HG02840 (cell line): ENCODE results near the gene RETN.
"Not testable (repeated sequence)": the region's sequence is repeated elsewhere in the genome, so short reads cannot be mapped to it uniquely, and the experiment has no call there.

Experiments used
- ATAC-seq: cut with Tn5 transposase; IDR thresholded peaks from one replicate; pipeline ENCODE4 v1.9.1; 2021; ENCODE audit warnings: mild to moderate bottlenecking, moderate library complexity, moderate number of reproducible peaks; ENCODE audit not compliant: unreplicated experiment, low FRiP score

RETN gene

GRCh38 chr19:7637374-7638256, 31.2 kb upstream of the RETN start:
- ATAC-seq = no peak

DNA sequence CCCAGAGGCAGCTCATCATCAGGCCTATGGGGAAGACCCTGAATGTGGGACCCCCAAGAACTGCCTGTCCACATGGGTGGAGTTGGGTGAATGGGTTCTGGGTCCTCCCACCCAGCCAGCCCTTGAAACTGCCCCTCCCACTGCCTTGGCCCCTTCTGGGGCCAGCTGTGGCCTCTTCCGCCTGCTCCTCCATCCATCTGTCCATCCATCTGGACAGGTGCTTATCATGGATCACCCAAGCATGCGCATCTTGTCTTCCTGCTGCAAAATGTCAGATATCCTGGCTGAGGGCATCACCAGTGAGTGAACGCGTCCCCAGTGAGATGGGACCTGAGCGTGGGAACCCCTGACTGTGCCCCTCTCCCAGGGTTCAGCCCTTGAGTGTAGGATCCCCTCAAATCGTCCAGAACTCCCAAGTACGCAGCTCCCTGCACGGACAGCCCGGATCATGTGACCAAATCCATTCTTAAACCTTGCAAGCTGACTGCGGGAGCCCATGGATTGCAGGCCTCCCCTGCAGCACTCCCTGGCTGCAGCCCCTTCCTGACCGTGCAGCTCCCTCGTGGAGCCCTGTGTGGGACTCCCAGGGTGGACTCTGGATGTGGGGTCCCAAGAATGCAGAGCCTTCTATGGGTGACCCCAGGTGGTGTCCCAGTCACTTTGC, 29.9 kb upstream of the RETN start:
- no peak for ATAC-seq

- ATAC-seq = no peak
Observed at GRCh38 chr19:7639863-7640348, 28.9 kb upstream of the RETN start.

GRCh38 chr19:7640803-7641202, 28.0 kb upstream of the RETN start:
- ATAC-seq = no peak

DNA sequence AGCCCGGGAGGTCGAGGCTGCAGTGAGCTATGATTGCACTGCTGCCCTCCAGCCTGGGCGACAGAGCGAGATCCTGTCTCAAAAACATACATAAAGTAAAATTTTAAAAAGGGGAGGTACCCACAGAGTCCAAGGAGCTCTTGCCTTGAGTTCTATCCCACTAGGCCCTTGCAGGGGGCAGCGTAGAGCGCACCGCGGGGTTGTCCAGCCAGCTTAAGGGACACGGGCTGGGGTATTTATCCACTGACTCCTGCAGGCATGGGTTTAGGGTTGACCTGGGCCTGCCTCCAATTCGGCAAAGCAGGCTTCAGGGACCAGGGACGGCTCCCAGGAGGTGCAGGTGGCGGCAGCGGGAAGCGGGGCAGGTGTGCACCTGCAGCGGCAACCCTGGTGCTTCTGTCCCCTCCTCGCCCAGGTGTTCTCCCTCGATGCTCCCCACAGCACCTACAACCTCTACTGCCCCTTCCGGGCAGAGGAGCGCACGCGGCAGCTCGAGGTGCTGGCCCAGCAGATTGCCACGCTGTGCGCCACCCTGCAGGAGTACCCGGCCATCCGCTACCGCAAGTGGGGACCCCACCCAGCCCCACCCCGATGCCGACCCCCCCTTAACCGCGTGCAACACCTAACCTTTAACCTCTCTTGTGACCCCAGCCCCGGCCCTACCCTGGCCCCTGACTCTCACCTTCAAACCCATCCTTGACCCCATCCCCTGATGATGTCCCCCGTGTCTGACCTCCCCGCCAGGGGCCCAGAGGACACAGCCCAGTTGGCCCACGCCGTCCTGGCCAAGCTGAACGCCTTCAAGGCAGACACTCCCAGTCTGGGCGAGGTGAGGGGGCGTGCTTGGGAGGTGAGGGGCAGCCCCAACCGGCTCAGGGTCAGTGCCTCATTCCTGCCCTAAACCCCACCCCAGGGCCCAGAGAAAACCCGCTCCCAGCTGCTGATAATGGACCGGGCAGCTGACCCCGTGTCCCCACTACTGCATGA, 27.3 kb upstream of the RETN start:
- no peak for ATAC-seq

- ATAC-seq = no peak
Observed at GRCh38 chr19:7642295-7643030, 26.4 kb upstream of the RETN start.

DNA sequence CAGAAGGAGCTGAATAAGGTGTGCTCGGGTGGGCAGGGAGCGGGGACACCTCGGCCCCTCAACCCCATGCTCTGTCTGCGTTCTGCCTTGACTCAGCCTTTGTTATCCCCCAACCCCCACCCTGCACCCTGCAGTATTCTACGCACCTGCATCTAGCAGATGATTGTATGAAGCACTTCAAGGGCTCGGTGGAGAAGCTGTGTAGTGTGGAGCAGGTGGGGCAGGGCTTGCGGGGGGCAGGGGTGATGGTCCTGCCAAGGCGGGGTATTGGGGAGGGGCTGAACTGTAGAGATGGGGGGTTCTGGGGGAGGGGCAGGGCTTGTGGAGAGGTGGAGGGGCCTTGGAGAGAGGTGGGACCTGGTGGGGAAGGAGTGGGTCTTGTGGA, 25.8 kb upstream of the RETN start:
- no peak for ATAC-seq

GRCh38 chr19:7643629-7644549, 25.0 kb upstream of the RETN start:
- not testable (repeated sequence) for ATAC-seq

GRCh38 chr19:7644550-7644877, 24.3 kb upstream of the RETN start:
- no peak for ATAC-seq

- ATAC-seq = no peak
Observed at GRCh38 chr19:7645163-7645562, 23.7 kb upstream of the RETN start.

DNA sequence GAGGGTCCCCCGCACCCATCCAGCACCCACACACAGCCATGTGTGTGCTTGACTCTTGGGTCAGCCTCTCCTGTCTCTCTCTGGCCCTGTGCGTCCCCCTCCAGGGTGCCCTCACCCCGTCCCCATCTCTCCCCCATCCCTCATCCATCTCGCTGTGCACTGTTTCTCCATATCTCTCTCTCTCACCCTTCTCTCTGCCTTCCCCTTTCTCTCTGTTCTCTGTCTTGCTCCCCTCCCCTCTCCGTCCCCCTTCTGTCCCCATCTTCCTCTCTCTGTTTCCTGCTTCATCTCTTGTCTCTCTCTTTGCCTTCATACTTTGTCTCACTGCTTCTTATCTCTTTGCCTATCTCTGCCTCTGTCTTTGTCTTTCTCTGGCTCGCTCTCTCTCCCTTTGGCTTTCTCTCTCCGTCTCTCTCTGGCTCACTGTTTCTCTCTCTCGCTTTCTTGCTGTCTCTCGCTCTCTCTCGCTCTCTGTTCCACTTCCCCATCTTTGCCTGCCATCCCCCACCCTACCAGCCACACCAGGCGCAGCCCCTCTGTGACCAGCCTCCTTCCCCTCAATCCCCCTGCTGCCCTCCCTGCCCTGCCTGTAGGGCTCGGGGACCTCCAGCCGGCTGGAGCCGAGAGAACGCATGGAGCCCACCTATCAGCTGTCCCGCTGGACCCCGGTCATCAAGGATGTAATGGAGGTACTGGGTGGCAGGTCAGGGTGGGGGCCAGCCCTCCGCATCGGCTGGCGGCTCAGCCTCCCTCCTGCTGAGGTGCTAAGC, 23.0 kb upstream of the RETN start:
- ATAC-seq = no peak

DNA sequence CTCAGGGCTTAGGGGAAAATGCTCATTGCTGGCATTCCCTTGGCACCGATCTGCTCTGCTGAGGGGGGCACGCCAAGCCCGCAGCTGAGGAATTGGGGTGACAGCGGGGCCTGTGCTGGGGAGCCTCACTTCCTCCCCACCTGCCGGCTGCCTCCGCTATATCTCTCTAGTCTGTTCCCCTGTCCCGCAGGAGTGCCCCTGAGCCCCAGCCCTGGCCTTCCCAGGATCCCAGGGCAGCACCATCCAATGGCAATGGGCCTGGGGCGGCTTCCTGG, 22.5 kb upstream of the RETN start:
- no peak for ATAC-seq

- ATAC-seq = no peak
Observed at GRCh38 chr19:7647156-7647555, 21.7 kb upstream of the RETN start.

DNA sequence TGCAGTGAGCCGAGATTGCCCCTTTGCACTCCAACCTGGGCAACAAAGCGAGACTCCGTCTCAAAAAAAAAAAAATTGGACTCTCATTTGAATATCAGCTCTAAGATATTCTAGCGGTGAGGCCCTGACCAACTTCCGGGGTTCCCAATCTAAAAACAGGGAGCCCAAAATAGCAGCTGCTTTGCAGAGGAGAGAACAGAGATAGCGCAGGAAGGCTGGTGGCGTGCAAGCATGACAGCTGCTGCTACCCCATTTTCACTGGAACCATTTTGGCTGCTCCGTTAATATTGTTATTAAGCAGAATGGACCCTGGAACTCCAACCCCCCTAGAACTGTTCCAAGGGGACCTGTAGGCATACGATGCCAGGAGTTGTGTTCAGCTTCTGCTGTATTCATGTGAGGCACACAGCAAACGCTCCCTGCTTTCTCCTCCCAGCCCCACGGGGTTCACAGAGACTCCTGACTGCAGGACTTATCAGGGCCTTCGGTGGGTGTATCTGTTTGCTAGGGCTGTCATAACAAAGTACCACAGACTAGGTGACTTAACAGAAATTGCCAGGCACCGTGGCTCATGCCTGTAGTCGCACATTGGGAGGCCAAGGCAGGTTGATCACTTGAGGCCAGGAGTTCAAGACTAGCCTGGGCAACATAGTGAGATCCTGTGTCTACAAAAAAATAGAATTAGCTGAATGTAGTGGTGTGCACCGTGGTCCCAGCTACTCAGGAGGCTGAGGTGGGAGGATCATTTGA, 20.4 kb upstream of the RETN start:
- no peak for ATAC-seq

- ATAC-seq = no peak
Observed at GRCh38 chr19:7650148-7650547, 18.7 kb upstream of the RETN start.

DNA sequence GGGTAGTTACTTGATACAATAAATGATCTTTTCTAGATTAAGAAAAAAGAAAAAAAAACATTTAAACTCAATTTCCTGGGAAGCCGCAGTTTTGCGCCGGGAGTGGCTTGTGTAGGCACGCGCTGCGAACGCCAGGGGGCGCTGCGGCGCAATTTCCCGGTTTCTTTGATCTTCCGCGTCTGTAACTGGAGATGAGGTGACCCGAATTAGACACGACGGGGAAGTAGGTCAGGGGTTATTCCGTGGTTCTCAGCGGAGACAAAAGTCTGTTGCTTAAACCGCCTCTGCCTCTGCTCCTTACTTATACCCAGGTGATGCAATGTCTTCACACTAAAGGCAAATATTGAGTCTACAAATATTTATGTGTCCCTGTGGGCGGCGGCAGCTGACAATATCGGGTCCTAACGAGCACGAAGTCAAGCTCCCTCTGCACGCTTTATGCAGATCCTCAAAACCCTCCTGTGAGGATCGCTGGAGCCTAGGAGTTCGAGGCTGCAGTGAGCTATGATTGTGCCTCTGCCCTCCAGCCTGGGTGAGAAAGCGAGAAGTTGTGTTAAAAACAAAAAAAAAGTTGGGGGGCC, 16.7 kb upstream of the RETN start:
- no peak for ATAC-seq

GRCh38 chr19:7654401-7654800, 14.4 kb upstream of the RETN start:
- no peak for ATAC-seq

- no peak for ATAC-seq
Observed at GRCh38 chr19:7655581-7655980, 13.3 kb upstream of the RETN start.
